GM13976 (cell line): Measurements from ENCODE around the gene PPP1R2B.

Source experiments
- DNase-seq: peaks from one replicate; pipeline ENCODE4 v3.0.0; 2012; ENCODE audit warnings: low spot score
- in situ Hi-C: fragments of 300-500 bp; cut with MboI; formaldehyde crosslinking; loops from one replicate; pipeline ENCODE4 v1.12.0; 2022; ENCODE audit warnings: low sequenced_read_pairs, mixed read lengths, inconsistent platforms; ENCODE audit not compliant: unreplicated experiment
- TF ChIP-seq, protein P1 (sequence below): IDR thresholded peaks from 2 replicates; pipeline ENCODE4 v1.5.1; 2012; ENCODE audit warnings: borderline replicate concordance, mild to moderate bottlenecking; ENCODE audit not compliant: insufficient read depth; ENCODE audit errors: extremely low read depth, missing control alignments, control extremely low read depth

The PPP1R2B gene

GRCh38 chr5:156888520-156888919 is 38.4 kb downstream of the PPP1R2B start:
- TF ChIP-seq, protein P1, sequence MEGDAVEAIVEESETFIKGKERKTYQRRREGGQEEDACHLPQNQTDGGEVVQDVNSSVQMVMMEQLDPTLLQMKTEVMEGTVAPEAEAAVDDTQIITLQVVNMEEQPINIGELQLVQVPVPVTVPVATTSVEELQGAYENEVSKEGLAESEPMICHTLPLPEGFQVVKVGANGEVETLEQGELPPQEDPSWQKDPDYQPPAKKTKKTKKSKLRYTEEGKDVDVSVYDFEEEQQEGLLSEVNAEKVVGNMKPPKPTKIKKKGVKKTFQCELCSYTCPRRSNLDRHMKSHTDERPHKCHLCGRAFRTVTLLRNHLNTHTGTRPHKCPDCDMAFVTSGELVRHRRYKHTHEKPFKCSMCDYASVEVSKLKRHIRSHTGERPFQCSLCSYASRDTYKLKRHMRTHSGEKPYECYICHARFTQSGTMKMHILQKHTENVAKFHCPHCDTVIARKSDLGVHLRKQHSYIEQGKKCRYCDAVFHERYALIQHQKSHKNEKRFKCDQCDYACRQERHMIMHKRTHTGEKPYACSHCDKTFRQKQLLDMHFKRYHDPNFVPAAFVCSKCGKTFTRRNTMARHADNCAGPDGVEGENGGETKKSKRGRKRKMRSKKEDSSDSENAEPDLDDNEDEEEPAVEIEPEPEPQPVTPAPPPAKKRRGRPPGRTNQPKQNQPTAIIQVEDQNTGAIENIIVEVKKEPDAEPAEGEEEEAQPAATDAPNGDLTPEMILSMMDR: no peak
- DNase-seq: no peak
- in situ Hi-C loops: no loop called here

GRCh38 chr5:156892223-156892622 is 42.1 kb downstream of the PPP1R2B start:
- no peak for DNase-seq
- in situ Hi-C loops: no loop called here
- TF ChIP-seq, protein P1: no peak

DNA sequence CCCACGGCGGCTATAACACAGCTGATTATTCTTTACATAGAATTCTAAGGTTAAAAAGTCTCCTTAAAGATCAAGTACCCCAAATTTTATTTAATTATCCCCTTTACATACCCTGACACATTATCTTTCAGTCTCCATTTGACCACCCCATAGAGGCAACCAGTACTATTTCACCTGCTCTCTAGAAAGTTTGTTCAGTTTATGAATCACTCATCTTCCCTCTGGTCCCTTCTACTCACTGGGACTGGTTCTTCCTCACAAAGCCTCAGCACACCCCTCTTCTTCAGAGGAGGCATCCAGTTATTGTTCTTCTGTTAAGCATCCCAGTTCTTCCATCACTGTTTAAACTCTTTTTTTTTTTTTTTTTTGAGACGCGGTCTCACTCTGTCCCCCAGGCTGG is 42.8 kb downstream of the PPP1R2B start:
- TF ChIP-seq, protein P1: no peak
- in situ Hi-C loops: no loop called here
- DNase-seq: no peak

GRCh38 chr5:156893517-156893916 is 43.4 kb downstream of the PPP1R2B start:
- in situ Hi-C loops: no loop called here
- TF ChIP-seq, protein P1: no peak
- DNase-seq: no peak

GRCh38 chr5:156896546-156896945 is 46.5 kb downstream of the PPP1R2B start:
- DNase-seq: no peak
- in situ Hi-C loops: no loop called here
- TF ChIP-seq, protein P1: no peak
